Panc1 (cell line): ENCODE data around the gene TBC1D16. TPM values are rescaled to one million over a fixed set of nuclear protein-coding genes. Genes with fewer than 3 reads are reported as not detected.

Experiments
- ATAC-seq: fragments of 200-7000 bp; cut with Tn5 transposase; 2 replicates; pipeline ENCODE4 v1.9.1; 2020; ENCODE audit warnings: mild to moderate bottlenecking, moderate library complexity
- BruUV-seq: library from RNA; stranded (reverse); fragments of 400-500 nt; replicated peaks from 2 replicates; lab custom pipeline; 2021; lab: Mats Ljungman, UMichigan
- CTCF ChIA-PET: fragments of 300-600 bp; sonication (Branson Sonifier 250); formaldehyde crosslinking; loops from one replicate; lab custom pipeline; 2022; ENCODE audit warnings: antibody characterized with exemption; lab: Charles Lee
- POLR2A ChIA-PET: fragments of 300-600 bp; sonication (Branson Sonifier 250); formaldehyde crosslinking; loops from one replicate; lab custom pipeline; 2022; ENCODE audit warnings: antibody characterized with exemption; lab: Charles Lee
- DNase-seq: peaks from one replicate; pipeline ENCODE4 v3.0.0-alpha.2; 2010; ENCODE audit warnings: low read depth, low spot score
- H3K27ac ChIP-seq: 2 replicates; pipeline ENCODE4 v1.5.1; 2011; ENCODE audit warnings: mild to moderate bottlenecking, low read length, inconsistent platforms
- H3K27me3 ChIP-seq: fragments of 200-500 bp; sonication (Bioruptor generic); 2 replicates; pipeline ENCODE4 v1.6.0; 2014; ENCODE audit warnings: low read length, inconsistent platforms; ENCODE audit not compliant: control insufficient read depth, insufficient read depth
- H3K36me3 ChIP-seq: fragments of 200-500 bp; sonication (Bioruptor generic); 2 replicates; pipeline ENCODE4 v1.5.1; 2014; ENCODE audit warnings: inconsistent platforms, mild to moderate bottlenecking, low read length, moderate library complexity; ENCODE audit not compliant: control insufficient read depth, insufficient read depth
- H3K4me1 ChIP-seq: 2 replicates; pipeline ENCODE4 v1.5.1; 2011; ENCODE audit warnings: inconsistent platforms, mild to moderate bottlenecking, low read length, moderate library complexity; ENCODE audit not compliant: control insufficient read depth, insufficient read depth
- H3K4me3 ChIP-seq, 2 experiments: 2 replicates each; pipeline ENCODE4 v1.5.1; 2011 to 2012; ENCODE audit warnings: low read depth in 2 of 2, low read length in 2 of 2, mild to moderate bottlenecking in 2 of 2, inconsistent platforms in 1 of 2, moderate library complexity in 1 of 2
- H3K9me3 ChIP-seq: fragments of 200-500 bp; sonication (Bioruptor generic); 2 replicates; pipeline ENCODE4 v1.5.1; 2014; ENCODE audit warnings: low read depth, mild to moderate bottlenecking, inconsistent platforms, low read length, moderate library complexity; ENCODE audit not compliant: control insufficient read depth, insufficient read depth
- CTCF ChIP-seq: fragments of 450-650 bp; IDR thresholded peaks from 2 replicates; pipeline ENCODE4 v1.5.1; 2017; ENCODE audit warnings: mild to moderate bottlenecking
- POLR2AphosphoS5 ChIP-seq: IDR thresholded peaks from 2 replicates; pipeline ENCODE4 v1.6.1; 2012; ENCODE audit warnings: mild to moderate bottlenecking, low read depth, low read length, moderate library complexity
- REST ChIP-seq, 2 experiments: IDR thresholded peaks; 2 replicates each; pipeline ENCODE4 v1.6.1; 2011 to 2012; ENCODE audit warnings: low read depth in 2 of 2, control low read depth in 1 of 2, low read length in 1 of 2, mild to moderate bottlenecking in 1 of 2, moderate library complexity in 1 of 2; ENCODE audit not compliant: insufficient read depth in 1 of 2
- SIN3A ChIP-seq: IDR thresholded peaks from 2 replicates; pipeline ENCODE4 v1.6.1; 2012; ENCODE audit warnings: low read depth, mild to moderate bottlenecking, low read length, moderate library complexity, borderline replicate concordance; ENCODE audit not compliant: insufficient read depth
- TCF7L2 ChIP-seq: IDR thresholded peaks from 2 replicates; pipeline ENCODE4 v1.6.1; 2011; ENCODE audit warnings: mild to moderate bottlenecking, low read depth, low read length, inconsistent platforms
- in situ Hi-C: cut with HindIII; loops from 2 replicates; pipeline ENCODE4 v1.10.0; 2016; ENCODE audit warnings: low sequenced_read_pairs, low pct_unique_long_range_greater_than_20kb
- intact Hi-C: fragments of 100-400 bp; cut with micrococcal nuclease; formaldehyde crosslinking; loops from one replicate; pipeline ENCODE4 v1.10.0; 2022; ENCODE audit not compliant: unreplicated experiment
- total RNA-seq: library from RNA; stranded (reverse); gene quantifications from one replicate; pipeline ENCODE4 v1.2.1, GENCODE V29; 2021; ENCODE audit not compliant: unreplicated experiment

Gene TBC1D16
- total RNA-seq, 1 experiment from 2014 or later, result 41.6 TPM

GRCh38 chr17:79911430-79912399 is 124.0 kb downstream of the TBC1D16 start:
- ATAC-seq (no peak), DNase-seq (no peak)
- Histone ChIP-seq H3K9me3 (no peaks in the 10 kb centered on the region), H3K27me3 (no peaks in the 10 kb centered on the region), H3K36me3 (no peaks in the 10 kb centered on the region), H3K27ac (no peak overlapping the region), H3K4me1 (peaks cover 10% of the 10 kb centered on the region; the same call in 1 of the 2 replicates), H3K4me3 (no peak overlapping the region)
- TF ChIP-seq REST (IDR thresholded peaks at IDR 0.05; ENCODE audit: insufficient read depth in 1 of 2, low read depth in 2 of 2, low read length in 1 of 2) (no peak), SIN3A (no peak)
- no TSS peak for BruUV-seq
- intact Hi-C loops (loop anchor here (10.0 kb wide), 1 partner anchor 67 kb away; no protein-coding TSS in a partner anchor), in situ Hi-C loops (no loop called here)
- POLR2A ChIA-PET, result no interaction called here
- CTCF ChIA-PET, result interaction anchor here (0.6 kb wide), 1 partner anchor 103 kb away, joined by 3 read pairs; no protein-coding TSS in a partner anchor

- TF ChIP-seq CTCF (no peak), REST (IDR thresholded peaks at IDR 0.05; ENCODE audit: insufficient read depth in 1 of 2, low read depth in 2 of 2, low read length in 1 of 2) (no peak), TCF7L2 (no peak), SIN3A (no peak), POLR2AphosphoS5 (no peak)
- Histone ChIP-seq H3K9me3 (no peaks in the 10 kb centered on the region), H3K36me3 (no peaks in the 10 kb centered on the region), H3K4me3 (no peak overlapping the region), H3K4me1 (peaks cover 3% of the 10 kb centered on the region; the same call in 1 of the 2 replicates), H3K27me3 (no peaks in the 10 kb centered on the region), H3K27ac (no peak overlapping the region)
- DNase-seq, result no peak
- ChIA-PET POLR2A (no interaction called here), CTCF (interaction anchor here (0.6 kb wide), 1 partner anchor 102 kb away, joined by 3 read pairs; no protein-coding TSS in a partner anchor)
- intact Hi-C loops, result loop anchor here (10.0 kb wide), 1 partner anchor 66 kb away; no protein-coding TSS in a partner anchor
- BruUV-seq, result no TSS peak
- in situ Hi-C loops, result no loop called here
- no peak for ATAC-seq
Measured at GRCh38 chr17:79910985-79911361, 124.7 kb downstream of the TBC1D16 start.
